ENCODE results near the gene SLC66A1. TPM values are rescaled to one million over a fixed set of nuclear protein-coding genes. Genes with fewer than 3 reads are reported as not detected.

SLC66A1 gene
- total and polyA plus RNA-seq, 2 of the 13 experiments (the other 11 are each of a cell fraction or from before 2014, with no cell fraction given) = 15.4 to 18.9 TPM

GRCh38 chr1:19338323-19338762, 26.2 kb downstream of the SLC66A1 start (continued):
- TF ChIP-seq SAP130 (CRISPR knock-in tag; IDR thresholded peaks at IDR 0.05; ENCODE audit: low read depth) (peak; percentile 54), ZNF605 (CRISPR knock-in tag; IDR thresholded peaks at IDR 0.05) (peak; percentile 64), ZNF281 (CRISPR knock-in tag; IDR thresholded peaks at IDR 0.05; ENCODE audit: borderline replicate concordance) (peak; percentile 97), KLF9 (CRISPR knock-in tag; IDR thresholded peaks at IDR 0.05; ENCODE audit: low read depth) (no peak), ZNF563 (CRISPR knock-in tag; IDR thresholded peaks at IDR 0.05) (0 out of 2 replicates have a peak, but pooled peaks have one; percentile 24), ZMYM4 (CRISPR knock-in tag; IDR thresholded peaks at IDR 0.05) (peak; percentile 64), KAT7 (CRISPR knock-in tag; IDR thresholded peaks at IDR 0.05; ENCODE audit: borderline replicate concordance) (no peak), TEAD3 (CRISPR knock-in tag; optimal IDR thresholded peaks at IDR 0.05; ENCODE audit: borderline replicate concordance) (peak; percentile 92), SOX6 (IDR thresholded peaks at IDR 0.05) (no peak), SOX6 (CRISPR knock-in tag; IDR thresholded peaks at IDR 0.05) (peak; percentile 67; the same call in 1 of the 2 replicates), MTA1 (CRISPR knock-in tag; IDR thresholded peaks at IDR 0.05; ENCODE audit: borderline replicate concordance) (peak; percentile 23; the same call in 1 of the 2 replicates), ZNF564 (CRISPR knock-in tag; IDR thresholded peaks at IDR 0.05) (peak; percentile 36; the same call in 1 of the 2 replicates), IRX3 (CRISPR knock-in tag; IDR thresholded peaks at IDR 0.05; ENCODE audit: borderline replicate concordance, low read depth) (peak; percentile 78; the same call in 1 of the 2 replicates), NCOA2 (CRISPR knock-in tag; IDR thresholded peaks at IDR 0.05) (peak; percentile 14; the same call in 1 of the 2 replicates), GFI1 (CRISPR knock-in tag; IDR thresholded peaks at IDR 0.05; ENCODE audit: borderline replicate concordance) (peak; percentile 49; the same call in 1 of the 2 replicates), TP53 (CRISPR knock-in tag; conservative IDR thresholded peaks at IDR 0.05) (no peak), MAZ (IDR thresholded peaks at IDR 0.05; ENCODE audit: borderline replicate concordance, low read depth, low read length) (0 out of 2 replicates have a peak, but pooled peaks have one; percentile 11), MAZ (CRISPR knock-in tag; IDR thresholded peaks at IDR 0.05; ENCODE audit: low read depth) (peak; percentile 78), SRF (IDR thresholded peaks at IDR 0.05; ENCODE audit: low read depth, low read length) (no peak), EED (CRISPR knock-in tag; IDR thresholded peaks at IDR 0.05) (0 out of 2 replicates have a peak, but pooled peaks have one; percentile 69), XBP1 (CRISPR knock-in tag; IDR thresholded peaks at IDR 0.05) (no peak), ZNF724P (CRISPR knock-in tag; IDR thresholded peaks at IDR 0.05; ENCODE audit: borderline replicate concordance) (0 out of 2 replicates have a peak, but pooled peaks have one; percentile 25), UBTF (CRISPR knock-in tag; IDR thresholded peaks at IDR 0.05) (peak; percentile 80), E2F1 (CRISPR knock-in tag; IDR thresholded peaks at IDR 0.05) (no peak), ZNF691 (CRISPR knock-in tag; IDR thresholded peaks at IDR 0.05; ENCODE audit: borderline replicate concordance, low read depth) (peak; percentile 69; the same call in 1 of the 2 replicates)

Measured in HepG2 (cell line).